Gastroesophageal sphincter (tissue), 3 donors: Measurements from ENCODE around the gene CYP1A2.

Source experiments
- CTCF ChIP-seq, 4 experiments: fragments of 200-600 bp in 2 of 4; fragments of 450-650 bp in 2 of 4; sonication (generic) in 1 of 4; IDR thresholded peaks; one replicate each; pipeline ENCODE4 v1.5.1; 2017 to 2019; ENCODE audit warnings: antibody characterized with exemption in 4 of 4, mild to moderate bottlenecking in 2 of 4, moderate library complexity in 2 of 4
- EP300 ChIP-seq: sonication (generic); formaldehyde crosslinking; IDR thresholded peaks from one replicate; pipeline ENCODE4 v1.6.1; 2017; ENCODE audit warnings: antibody characterized with exemption, mild to moderate bottlenecking
- POLR2A ChIP-seq, 2 donors: fragments of 450-650 bp; IDR thresholded peaks; one replicate each; pipeline ENCODE4 v1.6.1; 2017; ENCODE audit warnings: antibody characterized with exemption in 2 of 2, mild to moderate bottlenecking in 2 of 2, moderate library complexity in 1 of 2
- POLR2AphosphoS5 ChIP-seq: sonication (generic); formaldehyde crosslinking; IDR thresholded peaks from one replicate; pipeline ENCODE4 v1.6.1; 2017; ENCODE audit warnings: antibody characterized with exemption

- no peak for TF ChIP-seq POLR2AphosphoS5
- TF ChIP-seq CTCF (IDR thresholded peaks at IDR 0.05), result no peak
- TF ChIP-seq EP300, result no peak
- TF ChIP-seq POLR2A (IDR thresholded peaks at IDR 0.05), result no peak
Measured at GRCh38 chr15:74748322-74748946, at the start of gene CYP1A2.
